ENCODE measurements around the gene CDK5R2.

DNA sequence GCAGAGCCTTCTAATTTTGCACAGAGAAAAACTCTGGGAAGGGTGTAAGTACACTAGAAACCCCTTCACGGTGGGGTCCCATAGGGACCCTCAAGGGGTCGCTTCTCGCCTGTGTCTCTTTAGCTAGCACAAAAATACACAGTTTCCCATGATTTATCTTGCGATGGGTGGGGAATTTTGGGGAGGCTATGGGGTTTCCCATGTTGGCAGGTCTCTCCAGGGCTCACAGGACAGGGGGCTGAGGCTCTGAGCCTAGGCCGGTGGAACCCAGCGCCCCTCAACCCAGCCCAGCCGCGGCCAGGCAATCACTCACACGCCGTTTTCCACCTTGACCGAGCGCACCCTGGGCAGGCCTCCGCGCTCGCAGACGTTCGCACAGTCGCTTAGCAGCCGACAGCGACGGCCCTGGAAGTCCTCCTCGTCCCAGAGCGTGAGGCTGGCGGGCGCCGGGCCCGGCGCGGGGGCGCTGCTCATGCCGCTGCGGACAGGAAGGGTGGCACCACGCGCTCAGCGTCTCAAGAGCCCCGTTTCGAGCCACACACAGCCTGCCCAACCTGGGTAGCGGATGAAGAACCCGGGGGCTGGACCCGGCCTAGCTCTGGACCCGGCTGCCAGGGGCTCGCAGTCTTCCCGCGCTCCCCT is 33.4 kb downstream of the CDK5R2 start:
- TF ChIP-seq, protein P1, sequence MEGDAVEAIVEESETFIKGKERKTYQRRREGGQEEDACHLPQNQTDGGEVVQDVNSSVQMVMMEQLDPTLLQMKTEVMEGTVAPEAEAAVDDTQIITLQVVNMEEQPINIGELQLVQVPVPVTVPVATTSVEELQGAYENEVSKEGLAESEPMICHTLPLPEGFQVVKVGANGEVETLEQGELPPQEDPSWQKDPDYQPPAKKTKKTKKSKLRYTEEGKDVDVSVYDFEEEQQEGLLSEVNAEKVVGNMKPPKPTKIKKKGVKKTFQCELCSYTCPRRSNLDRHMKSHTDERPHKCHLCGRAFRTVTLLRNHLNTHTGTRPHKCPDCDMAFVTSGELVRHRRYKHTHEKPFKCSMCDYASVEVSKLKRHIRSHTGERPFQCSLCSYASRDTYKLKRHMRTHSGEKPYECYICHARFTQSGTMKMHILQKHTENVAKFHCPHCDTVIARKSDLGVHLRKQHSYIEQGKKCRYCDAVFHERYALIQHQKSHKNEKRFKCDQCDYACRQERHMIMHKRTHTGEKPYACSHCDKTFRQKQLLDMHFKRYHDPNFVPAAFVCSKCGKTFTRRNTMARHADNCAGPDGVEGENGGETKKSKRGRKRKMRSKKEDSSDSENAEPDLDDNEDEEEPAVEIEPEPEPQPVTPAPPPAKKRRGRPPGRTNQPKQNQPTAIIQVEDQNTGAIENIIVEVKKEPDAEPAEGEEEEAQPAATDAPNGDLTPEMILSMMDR (IDR thresholded peaks at IDR 0.05): no peak
- no peak for TF ChIP-seq POLR2A (IDR thresholded peaks at IDR 0.05)
